HepG2 (cell line): ENCODE data around the gene FOXN3. TPM values are rescaled to one million over a fixed set of nuclear protein-coding genes. Genes with fewer than 3 reads are reported as not detected.

Experiments
- ATAC-seq: fragments of 200-7000 bp; cut with Tn5 transposase; 3 replicates; pipeline ENCODE4 v1.9.1; 2020; ENCODE audit warnings: mild to moderate bottlenecking, moderate library complexity
- BruUV-seq: library from RNA; stranded (reverse); fragments of 400-500 nt; replicated peaks from 2 replicates; lab custom pipeline; 2021; lab: Mats Ljungman, UMichigan
- CTCF ChIA-PET: fragments of 300-600 bp; formaldehyde crosslinking; extraction: SDS; loops from one replicate; lab custom pipeline; 2021; ENCODE audit warnings: low total read pairs, inconsistent platforms, low intra/inter-chr PET ratio; lab: Yijun Ruan, JAX
- POLR2A ChIA-PET: fragments of 350-600 bp; sonication (Branson Sonifier 250); formaldehyde crosslinking; loops from one replicate; lab custom pipeline; 2020; ENCODE audit warnings: antibody characterized with exemption, inconsistent platforms; lab: Yijun Ruan, JAX
- DNase-seq: peaks from one replicate; pipeline ENCODE4 v3.0.0-alpha.2; 2015; ENCODE audit warnings: low spot score
- FAIRE-seq: peaks from 3 replicates; lab custom pipeline; 2011; peaks lifted over from hg19 to GRCh38; lab: Jason Lieb, UNC
- H2AFZ ChIP-seq: one replicate; pipeline ENCODE4 v1.6.1; 2011; ENCODE audit warnings: low read length, inconsistent platforms
- H3K27ac ChIP-seq: fragments of 300-600 bp; 3 replicates; pipeline ENCODE4 v1.8.0; 2011; ENCODE audit warnings: mixed run types, mild to moderate bottlenecking, mixed read lengths, low read length, inconsistent platforms; ENCODE audit not compliant: insufficient read depth; ENCODE audit errors: extremely low read length
- H3K27me3 ChIP-seq, 2 experiments: fragments of 200-600 bp in 1 of 2; 2 replicates in 1 of 2; 3 replicates in 1 of 2; pipeline versions ENCODE4 v1.6.0 to v1.8.0; 2011; ENCODE audit warnings: low read length in 2 of 2, mild to moderate bottlenecking in 2 of 2, moderate library complexity in 2 of 2, inconsistent platforms in 1 of 2; ENCODE audit not compliant: insufficient read depth in 2 of 2, control insufficient read depth in 1 of 2
- H3K36me3 ChIP-seq, 2 experiments: fragments of 200-600 bp in 1 of 2; replicated peaks in 1 of 2; 2 replicates in 1 of 2; 3 replicates in 1 of 2; pipeline versions ENCODE4 v1.5.1 to v1.8.0; 2011; ENCODE audit warnings: low read length in 2 of 2, inconsistent platforms in 1 of 2; ENCODE audit not compliant: insufficient read depth in 2 of 2, control insufficient read depth in 1 of 2
- H3K4me1 ChIP-seq: 2 replicates; pipeline ENCODE4 v1.5.1; 2012; ENCODE audit warnings: low read length, inconsistent platforms; ENCODE audit not compliant: insufficient read depth
- H3K4me2 ChIP-seq: 2 replicates; pipeline ENCODE4 v1.6.0; 2011; ENCODE audit warnings: low read depth, low read length, inconsistent platforms
- H3K4me3 ChIP-seq, 3 experiments: fragments of 200-600 bp in 1 of 3; sonication (generic), shearing (Covaris generic) in 1 of 3; replicated peaks in 1 of 3; 2 replicates each; pipeline ENCODE4 v1.5.1; 2011 to 2016; ENCODE audit warnings: low read length in 3 of 3, inconsistent platforms in 2 of 3, low read depth in 2 of 3, mild to moderate bottlenecking in 2 of 3, control low read depth in 1 of 3, mixed read lengths in 1 of 3; ENCODE audit not compliant: insufficient read depth in 1 of 3
- H3K79me2 ChIP-seq: one replicate; pipeline ENCODE4 v1.6.1; 2011; ENCODE audit warnings: low read length, inconsistent platforms; ENCODE audit not compliant: insufficient read depth
- H3K9ac ChIP-seq: 2 replicates; pipeline ENCODE4 v1.6.0; 2011; ENCODE audit warnings: mild to moderate bottlenecking, low read depth, low read length, inconsistent platforms; ENCODE audit not compliant: insufficient read depth
- H3K9me3 ChIP-seq: 2 replicates; pipeline ENCODE4 v1.5.1; 2012; ENCODE audit warnings: mild to moderate bottlenecking, low read length
- H4K20me1 ChIP-seq: 2 replicates; pipeline ENCODE4 v1.6.0; 2011; ENCODE audit warnings: inconsistent platforms, mild to moderate bottlenecking, low read length, moderate library complexity; ENCODE audit not compliant: insufficient read depth
- ERF ChIP-seq: IDR thresholded peaks from 2 replicates; pipeline ENCODE4 v1.6.1; 2018; ENCODE audit warnings: missing biosample characterization, missing genetic modification reagents
- ETV5 ChIP-seq: IDR thresholded peaks from 2 replicates; pipeline ENCODE4 v1.6.1; 2018; ENCODE audit warnings: missing biosample characterization, missing genetic modification reagents, inconsistent platforms, borderline replicate concordance
- FOXP1 ChIP-seq, 2 experiments: fragments of 450-650 bp in 1 of 2; IDR thresholded peaks; 2 replicates each; pipeline ENCODE4 v1.6.1; 2017 to 2018; ENCODE audit warnings: antibody characterized with exemption in 1 of 2
- FOXP4 ChIP-seq: sonication (generic); formaldehyde crosslinking; IDR thresholded peaks from 2 replicates; pipeline ENCODE4 v1.4.0; 2020; ENCODE audit warnings: missing genetic modification reagents
- LCORL ChIP-seq, 2 experiments: fragments of 450-650 bp in 1 of 2; sonication (generic) in 1 of 2; formaldehyde crosslinking in 1 of 2; IDR thresholded peaks; 2 replicates each; pipeline versions ENCODE4 v1.5.0 to v1.6.1; 2017 to 2020; ENCODE audit warnings: antibody characterized with exemption in 1 of 2, missing genetic modification reagents in 1 of 2
- REL ChIP-seq: sonication (generic); formaldehyde crosslinking; conservative IDR thresholded peaks from 2 replicates; pipeline ENCODE4 v1.8.0; 2022; ENCODE audit warnings: mild to moderate bottlenecking, missing genetic modification reagents, moderate library complexity
- REPIN1 ChIP-seq: sonication (generic); formaldehyde crosslinking; IDR thresholded peaks from 2 replicates; pipeline ENCODE4 v1.8.0; 2022; ENCODE audit warnings: missing genetic modification reagents, low read depth, mild to moderate bottlenecking, borderline replicate concordance
- ZMYM4 ChIP-seq: sonication (generic); formaldehyde crosslinking; IDR thresholded peaks from 2 replicates; pipeline ENCODE4 v1.8.1; 2023; ENCODE audit warnings: mild to moderate bottlenecking, missing genetic modification reagents
- ZNF292 ChIP-seq: sonication (generic); formaldehyde crosslinking; IDR thresholded peaks from 2 replicates; pipeline ENCODE4 v1.8.1; 2022; ENCODE audit warnings: mild to moderate bottlenecking, low read depth, missing genetic modification reagents, borderline replicate concordance
- ZNF615 ChIP-seq: sonication (generic); formaldehyde crosslinking; IDR thresholded peaks from 2 replicates; pipeline ENCODE4 v1.5.0; 2020; ENCODE audit warnings: mild to moderate bottlenecking, missing genetic modification reagents, borderline replicate concordance
- ZNF691 ChIP-seq: sonication (generic); formaldehyde crosslinking; IDR thresholded peaks from 2 replicates; pipeline ENCODE4 v1.4.0; 2020; ENCODE audit warnings: missing genetic modification reagents, low read depth, mild to moderate bottlenecking, borderline replicate concordance
- WGBS: methylation state at CpG from one replicate; pipeline ENCODE4 v1.1.6; 2017; ENCODE audit warnings: low lambda C conversion rate; 5-methylcytosine and 5-hydroxymethylcytosine counted together
- in situ Hi-C: cut with HindIII; loops from 2 replicates; pipeline ENCODE4 v1.10.0; 2017; ENCODE audit warnings: low pct_unique_long_range_greater_than_20kb; ENCODE audit not compliant: extremely low pct_ligation_motif_present
- intact Hi-C: fragments of 100-400 bp; cut with micrococcal nuclease; formaldehyde crosslinking; loops from one replicate; pipeline ENCODE4 v1.10.0; 2022; ENCODE audit not compliant: unreplicated experiment
- polyA plus RNA-seq, 8 experiments: library from polyadenylated mRNA; depleted of rRNA in 3 of 8; stranded (reverse) in 7 of 8; unstranded in 1 of 8; fragments of >200 nt; fragmentation: Illumina TruSeq in 4 of 8; extraction: Trizol in 4 of 8; gene quantifications; 2 replicates each; pipeline versions ENCODE4 v1.2.1 to v1.2.3, GENCODE V29; 2011 to 2016; ENCODE audit warnings: low read depth in 4 of 8, missing spikeins in 1 of 8, mixed read lengths in 1 of 8; ENCODE audit not compliant: insufficient read depth in 1 of 8
- total RNA-seq, 5 experiments: library from RNA; depleted of rRNA; stranded (reverse); fragments of >200 nt; fragmentation: Illumina TruSeq; extraction: Trizol; gene quantifications; 2 replicates each; pipeline ENCODE4 v1.2.3, GENCODE V29; 2016; ENCODE audit warnings: low read depth in 1 of 5
- TF ChIP-seq, protein P1 (sequence below): sonication (generic); formaldehyde crosslinking; IDR thresholded peaks from 2 replicates; pipeline ENCODE4 v1.5.0; 2020; ENCODE audit warnings: mild to moderate bottlenecking, missing genetic modification reagents

Gene FOXN3
- total and polyA plus RNA-seq, 2 of the 13 experiments (the other 11 are each of a cell fraction or from before 2014, with no cell fraction given) = 32.4 to 70.2 TPM

GRCh38 chr14:89215114-89215513 lies 201.9 kb downstream of the FOXN3 start:
- no peak overlapping the region for H2AFZ ChIP-seq
- POLR2A ChIA-PET = no interaction called here
- no peak for ATAC-seq
- in situ Hi-C loops (no loop called here), intact Hi-C loops (loop anchor here (10.0 kb wide), 1 partner anchor 140 kb away; no protein-coding TSS in a partner anchor)
- CTCF ChIA-PET = no interaction called here
- no peaks in the 10 kb centered on the region for H3K9me3 ChIP-seq
- H3K36me3 ChIP-seq = peaks cover 10 to 39% of the 10 kb centered on the region in 2 experiments; a peak in 4 of 5 replicates
- H3K4me2 ChIP-seq = no peak overlapping the region
- DNase-seq = no peak
- FAIRE-seq = no peak
- H3K4me3 ChIP-seq = no peak overlapping the region
- H3K79me2 ChIP-seq = no peaks in the 10 kb centered on the region
- H3K4me1 ChIP-seq = peaks cover 57% of the 10 kb centered on the region
- H3K27me3 ChIP-seq = no peaks in the 10 kb centered on the region
- peaks cover 4% of the 10 kb centered on the region for H4K20me1 ChIP-seq
- BruUV-seq = no TSS peak
- TF ChIP-seq ERF (no peak), LCORL (IDR thresholded peaks at IDR 0.05) (peak; percentile 31; the same call in 1 of the 2 replicates), LCORL (CRISPR knock-in tag; IDR thresholded peaks at IDR 0.05) (no peak), REL (no peak), REPIN1 (no peak), ZNF691 (CRISPR knock-in tag) (no peak)
- H3K9ac ChIP-seq = no peak overlapping the region
- no peak overlapping the region for H3K27ac ChIP-seq

DNA sequence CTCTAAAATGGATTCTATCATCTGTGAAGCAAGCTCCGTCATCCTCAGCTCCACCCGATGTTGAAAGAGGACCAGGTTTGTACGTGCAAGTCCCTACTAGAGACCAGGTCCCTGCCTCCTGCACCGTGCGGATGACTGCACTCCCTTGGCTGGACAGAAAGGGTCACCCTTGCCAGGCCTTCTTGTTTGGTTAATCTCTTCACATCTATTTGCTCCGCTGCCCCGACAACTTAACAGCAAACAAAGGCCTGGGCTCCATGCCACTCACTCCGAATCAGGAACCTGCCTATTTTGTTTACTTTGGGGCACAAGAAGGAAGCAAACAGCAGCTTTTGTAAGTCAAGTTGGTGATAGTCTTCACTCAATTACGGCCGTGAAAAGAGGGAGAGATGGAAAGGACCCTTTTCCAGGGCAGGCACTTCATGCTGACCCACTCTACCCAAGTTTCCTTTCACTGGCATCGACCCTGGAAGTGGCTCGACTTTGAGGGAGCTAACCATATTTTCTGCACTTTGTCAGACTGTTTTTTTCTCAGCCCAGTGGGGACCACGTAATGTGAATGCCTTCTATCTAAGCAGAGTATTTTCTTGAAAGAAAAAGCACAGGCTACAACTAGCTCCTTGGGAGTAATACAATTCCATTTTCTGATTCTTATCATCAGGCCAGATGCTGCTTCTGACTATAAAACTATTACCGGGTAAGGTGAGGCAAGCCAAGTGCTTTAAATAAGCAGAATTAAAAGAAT lies 202.6 kb downstream of the FOXN3 start:
- Histone ChIP-seq H3K4me3 (no peak overlapping the region), H3K9ac (peak overlapping the region; percentile 24; the same call in 1 of the 2 replicates), H3K27me3 (no peaks in the 10 kb centered on the region), H3K4me1 (peaks cover 57% of the 10 kb centered on the region), H3K9me3 (no peaks in the 10 kb centered on the region), H3K4me2 (peak overlapping the region; percentile 52), H3K36me3 (peaks cover 9 to 33% of the 10 kb centered on the region in 2 experiments; a peak in 4 of 5 replicates), H4K20me1 (peaks cover 4% of the 10 kb centered on the region), H2AFZ (no peak overlapping the region), H3K79me2 (no peaks in the 10 kb centered on the region), H3K27ac (peak overlapping the region; percentile 53)
- in situ Hi-C loops = no loop called here
- FAIRE-seq = peak; percentile 71
- intact Hi-C loops = loop anchor here (1.0 to 10.0 kb wide), 3 partner anchors 140 to 203 kb away; partner anchors contain the start of gene FOXN3
- ChIA-PET CTCF (no interaction called here), POLR2A (no interaction called here)
- ATAC-seq = peak; percentile 93
- WGBS = 35% methylated on average over 12 of the region's 14 CpGs
- DNase-seq = peak; percentile 86
- no TSS peak for BruUV-seq
- TF ChIP-seq ZMYM4 (CRISPR knock-in tag) (peak; percentile 72), ZNF292 (CRISPR knock-in tag) (peak; percentile 57; the same call in 1 of the 2 replicates), ETV5 (peak; percentile 13; the same call in 1 of the 2 replicates), ZNF615 (no peak), FOXP1 (IDR thresholded peaks at IDR 0.05) (no peak), FOXP1 (CRISPR knock-in tag; IDR thresholded peaks at IDR 0.05) (peak; percentile 68), FOXP4 (peak; percentile 55)
- TF ChIP-seq, protein P1, sequence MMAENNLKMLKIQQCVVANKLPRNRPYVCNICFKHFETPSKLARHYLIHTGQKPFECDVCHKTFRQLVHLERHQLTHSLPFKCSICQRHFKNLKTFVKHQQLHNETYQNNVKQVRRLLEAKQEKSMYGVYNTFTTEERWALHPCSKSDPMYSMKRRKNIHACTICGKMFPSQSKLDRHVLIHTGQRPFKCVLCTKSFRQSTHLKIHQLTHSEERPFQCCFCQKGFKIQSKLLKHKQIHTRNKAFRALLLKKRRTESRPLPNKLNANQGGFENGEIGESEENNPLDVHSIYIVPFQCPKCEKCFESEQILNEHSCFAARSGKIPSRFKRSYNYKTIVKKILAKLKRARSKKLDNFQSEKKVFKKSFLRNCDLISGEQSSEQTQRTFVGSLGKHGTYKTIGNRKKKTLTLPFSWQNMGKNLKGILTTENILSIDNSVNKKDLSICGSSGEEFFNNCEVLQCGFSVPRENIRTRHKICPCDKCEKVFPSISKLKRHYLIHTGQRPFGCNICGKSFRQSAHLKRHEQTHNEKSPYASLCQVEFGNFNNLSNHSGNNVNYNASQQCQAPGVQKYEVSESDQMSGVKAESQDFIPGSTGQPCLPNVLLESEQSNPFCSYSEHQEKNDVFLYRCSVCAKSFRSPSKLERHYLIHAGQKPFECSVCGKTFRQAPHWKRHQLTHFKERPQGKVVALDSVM (CRISPR knock-in tag) = no peak
